NT2/D1 (cell line): ENCODE measurements around the gene RNF113A.
"Not testable (repeated sequence)": the region's sequence is repeated elsewhere in the genome, so short reads cannot be mapped to it uniquely, and the experiment has no call there.

ENCODE experiments used
- SUZ12 ChIP-seq: IDR thresholded peaks from 2 replicates; pipeline ENCODE4 v1.6.1; 2011; ENCODE audit not compliant: insufficient read length, insufficient read depth; ENCODE audit errors: extremely low read depth
- YY1 ChIP-seq: IDR thresholded peaks from 2 replicates; pipeline ENCODE4 v1.6.1; 2011; ENCODE audit not compliant: insufficient read length, insufficient read depth
- ZNF274 ChIP-seq: IDR thresholded peaks from 2 replicates; pipeline ENCODE4 v1.6.1; 2011; ENCODE audit warnings: mild to moderate bottlenecking, low read depth, low read length

DNA sequence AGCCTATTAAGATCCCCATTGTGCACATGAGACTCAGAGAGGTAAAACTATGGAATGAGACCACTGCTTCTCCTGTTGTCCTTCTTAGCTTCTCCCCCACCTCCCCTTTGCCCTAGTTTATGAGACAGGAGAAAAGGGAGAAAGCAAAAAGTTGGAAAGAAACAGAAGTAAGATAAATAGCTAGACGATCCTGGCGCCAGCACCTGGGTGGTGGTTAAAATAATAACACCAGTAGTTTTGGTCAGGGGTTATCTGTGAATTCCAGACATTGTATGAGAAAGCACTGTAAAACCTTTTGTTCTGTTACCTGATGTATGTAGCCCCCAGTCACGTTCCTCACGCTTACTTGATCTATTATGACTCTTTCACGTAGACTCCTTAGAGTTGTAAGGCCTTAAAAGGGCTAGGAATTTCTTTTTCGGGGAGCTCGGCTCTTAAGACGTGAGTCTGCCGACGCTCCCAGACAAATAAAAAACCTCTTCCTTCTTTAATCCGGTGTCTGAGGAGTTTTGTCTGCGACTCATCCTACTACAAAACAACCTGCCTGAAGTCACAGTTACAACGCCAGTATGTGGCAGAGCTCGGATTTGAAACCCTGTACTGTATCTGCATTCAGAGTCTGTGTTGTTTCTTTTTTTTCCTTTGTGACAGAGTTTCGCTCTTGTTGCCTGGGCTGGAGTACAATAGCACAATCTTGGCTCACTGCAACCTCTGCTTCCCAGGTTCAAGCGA is 20.6 kb upstream of the RNF113A start:
- not testable (repeated sequence) for TF ChIP-seq ZNF274, YY1, SUZ12
